ENCODE measurements around the gene CREB1.
A peak's percentile ranks its signal among the peaks of the same experiment; 100 is the strongest.
"Not testable (repeated sequence)": the region's sequence is repeated elsewhere in the genome, so short reads cannot be mapped to it uniquely, and the experiment has no call there.

Gene CREB1

GRCh38 chr2:207529330-207530159, at the start of gene CREB1:
TSS of gene CREB1 (plus strand) at chr2:207529962. CDS start at chr2:207555636, 25,674 bp downstream.
- DNase-seq (ENCODE audit: low read depth), result peak; percentile 100

GRCh38 chr2:207480521-207481040, 49.2 kb upstream of the CREB1 start:
- no peak for DNase-seq (ENCODE audit: low read depth)

DNA sequence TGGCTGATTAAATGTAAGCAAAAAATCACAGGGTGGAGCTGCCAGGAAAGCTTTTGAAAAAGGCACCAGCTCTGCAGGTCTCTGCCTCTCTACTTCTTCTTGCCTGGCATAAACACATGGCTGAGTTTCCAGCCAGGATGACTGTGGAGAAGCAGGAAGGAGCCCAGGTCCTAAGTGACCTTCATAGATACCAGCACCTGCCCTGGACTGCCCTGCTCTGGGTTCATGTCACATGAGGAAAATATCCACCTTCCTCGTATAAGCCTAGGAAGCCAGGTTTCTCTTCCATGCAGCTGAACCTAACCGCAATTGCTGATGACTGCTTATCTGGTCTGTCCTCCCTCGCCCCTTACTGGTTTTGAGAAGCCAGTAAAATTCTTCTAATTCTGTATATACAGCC, 47.8 kb upstream of the CREB1 start:
- DNase-seq (ENCODE audit: low read depth), result no peak

DNA sequence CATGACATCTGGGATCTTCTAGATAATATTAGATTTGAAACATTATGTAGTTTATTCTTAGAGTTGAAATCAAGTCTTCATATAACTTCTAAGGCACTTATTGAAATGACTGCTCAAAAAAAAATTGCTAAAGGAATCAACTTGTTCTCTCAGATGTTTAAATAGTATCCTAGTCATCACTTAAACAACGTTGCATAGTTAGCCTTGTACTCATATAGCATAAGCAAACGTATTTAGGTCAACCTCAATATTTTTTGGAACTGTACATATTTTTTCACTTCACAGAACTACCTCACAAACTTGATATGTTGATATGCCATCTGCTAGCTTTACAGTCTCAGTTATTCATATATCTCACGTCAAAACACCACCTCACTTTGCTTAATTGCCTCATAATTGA, 47.1 kb upstream of the CREB1 start:
- no peak for DNase-seq (ENCODE audit: low read depth)

DNA sequence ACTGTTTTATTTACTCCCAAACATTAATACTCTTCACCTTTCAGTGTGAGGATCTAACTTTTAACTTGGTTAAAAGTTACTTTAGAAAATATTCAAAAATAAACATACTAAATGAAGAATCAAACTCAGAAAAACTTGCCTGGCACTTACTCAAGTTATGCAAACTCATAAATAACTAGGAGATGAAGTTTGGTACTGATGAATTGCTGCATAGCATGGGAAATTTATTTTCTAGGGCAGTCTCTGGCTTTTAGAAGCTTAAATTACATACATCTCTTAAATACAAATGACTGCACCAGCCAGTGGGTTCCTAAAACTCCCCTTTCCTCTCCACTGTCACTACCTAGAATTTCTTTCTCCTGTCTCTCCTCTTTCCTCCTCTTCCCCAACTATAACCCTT, 46.7 kb upstream of the CREB1 start:
- no peak for DNase-seq (ENCODE audit: low read depth)

DNA sequence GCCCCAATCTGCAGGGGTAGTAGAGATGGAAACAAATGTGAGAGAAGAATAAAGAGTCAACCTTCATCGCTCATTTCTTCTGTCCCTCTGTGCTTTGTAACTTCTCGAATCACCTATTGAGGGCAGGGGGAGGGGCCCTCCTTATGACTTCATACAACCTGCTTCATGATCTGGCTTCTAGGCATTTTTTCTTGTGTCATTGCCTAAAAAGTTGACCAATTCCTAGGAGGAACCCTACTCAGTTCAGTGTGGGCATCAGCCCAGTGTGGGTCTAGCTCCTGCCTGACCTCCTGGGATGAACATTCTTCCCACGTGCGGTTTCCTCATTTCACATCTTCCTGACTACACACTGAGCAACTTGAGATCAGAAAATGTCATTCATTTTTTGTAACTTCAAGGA, 46.3 kb upstream of the CREB1 start:
- DNase-seq (ENCODE audit: low read depth), result no peak

DNA sequence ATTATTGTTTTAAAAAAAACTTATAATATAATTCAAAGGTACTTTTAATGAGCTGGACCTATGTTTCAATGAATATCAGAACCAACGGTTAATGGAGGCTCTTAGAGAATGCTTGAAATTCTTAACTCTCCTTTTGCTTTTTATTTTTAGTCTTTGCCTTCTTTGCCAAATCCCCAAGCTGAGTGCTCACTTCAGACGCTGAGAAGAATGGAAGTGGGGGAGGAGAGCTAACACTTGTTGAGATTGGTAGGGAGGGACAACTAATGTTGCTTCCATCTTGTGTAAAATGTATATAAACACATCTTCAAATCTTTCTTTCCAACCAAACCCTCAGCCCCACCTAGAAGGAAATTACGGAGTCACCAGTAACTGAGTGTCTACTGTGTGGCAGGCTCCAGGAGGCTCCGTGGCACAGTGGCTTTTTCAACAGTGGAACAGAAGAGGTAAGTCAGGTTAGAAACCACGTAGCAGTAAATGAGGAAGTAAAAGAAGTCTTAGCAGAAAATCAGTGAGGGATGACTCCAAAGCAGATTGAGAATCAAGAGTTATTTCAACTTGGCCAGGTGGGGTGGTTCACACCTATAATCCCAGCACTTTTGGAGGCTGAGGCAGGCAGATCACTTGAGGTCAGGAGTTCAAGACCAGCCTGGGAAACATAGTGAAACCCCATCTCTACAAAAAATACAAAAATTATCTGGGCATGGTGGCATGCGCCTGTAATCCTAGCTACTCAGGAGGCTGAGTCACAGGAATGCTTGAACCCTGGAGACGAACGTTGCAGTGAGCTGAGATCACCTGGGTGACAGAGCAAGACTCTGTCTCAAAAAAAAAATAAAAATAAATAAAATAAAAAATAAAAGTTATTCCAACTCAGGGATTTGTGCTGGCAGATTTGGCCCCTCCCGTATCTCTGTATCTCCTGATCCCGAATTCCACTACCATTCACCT, 45.0 kb upstream of the CREB1 start:
- no peak for DNase-seq (ENCODE audit: low read depth)

DNA sequence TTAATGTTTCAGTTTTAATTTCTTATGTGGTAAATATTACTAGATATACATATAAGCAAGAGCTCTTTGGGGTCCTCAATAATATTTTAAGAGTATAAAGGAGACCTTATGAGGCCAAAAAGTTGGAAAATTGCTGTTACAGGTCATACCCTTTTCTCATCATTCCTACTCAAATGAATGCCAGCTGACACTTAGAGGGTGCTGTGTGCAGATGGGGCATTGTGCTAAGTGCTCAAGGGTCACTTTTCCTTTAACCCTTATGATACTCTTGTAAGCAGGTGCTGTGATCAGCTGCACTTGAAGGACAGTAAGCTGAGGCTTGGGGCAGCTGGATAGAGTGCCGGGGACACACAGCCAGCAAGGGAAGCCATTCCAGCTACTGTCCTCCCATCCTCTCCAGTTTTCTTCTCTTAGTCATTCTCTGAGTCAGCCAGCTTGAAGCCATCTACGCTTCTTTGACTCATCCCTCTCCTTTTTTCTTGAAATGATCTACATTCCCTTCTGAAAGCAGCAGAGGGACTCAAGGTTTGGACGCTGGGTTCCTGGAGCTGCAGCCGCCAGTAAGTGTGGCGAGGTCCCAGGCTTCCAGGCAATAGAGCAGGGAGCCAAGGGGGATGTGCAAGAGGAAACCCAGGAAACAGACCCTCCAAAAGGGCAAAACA, 42.0 kb upstream of the CREB1 start:
- DNase-seq (ENCODE audit: low read depth), result no peak

DNA sequence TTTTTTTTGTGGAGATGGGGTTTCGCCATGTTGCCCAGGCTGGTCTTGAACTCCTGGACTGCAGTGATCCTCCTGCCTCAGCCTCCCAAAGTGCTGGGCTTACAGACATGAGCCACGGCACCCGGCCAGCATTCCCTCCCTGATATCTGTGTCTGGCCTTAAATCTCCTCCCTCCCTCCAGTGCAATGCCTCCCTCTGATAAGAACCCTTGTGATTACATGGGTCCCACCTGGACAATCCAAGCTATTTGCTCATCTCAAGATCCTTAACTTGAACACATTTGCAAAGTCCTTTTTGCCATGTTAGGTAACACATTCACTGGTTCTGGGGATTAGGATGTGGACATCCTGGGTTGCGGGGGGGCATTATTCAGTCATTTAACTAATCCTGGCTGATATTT, 40.5 kb upstream of the CREB1 start:
- no peak for DNase-seq (ENCODE audit: low read depth)

DNA sequence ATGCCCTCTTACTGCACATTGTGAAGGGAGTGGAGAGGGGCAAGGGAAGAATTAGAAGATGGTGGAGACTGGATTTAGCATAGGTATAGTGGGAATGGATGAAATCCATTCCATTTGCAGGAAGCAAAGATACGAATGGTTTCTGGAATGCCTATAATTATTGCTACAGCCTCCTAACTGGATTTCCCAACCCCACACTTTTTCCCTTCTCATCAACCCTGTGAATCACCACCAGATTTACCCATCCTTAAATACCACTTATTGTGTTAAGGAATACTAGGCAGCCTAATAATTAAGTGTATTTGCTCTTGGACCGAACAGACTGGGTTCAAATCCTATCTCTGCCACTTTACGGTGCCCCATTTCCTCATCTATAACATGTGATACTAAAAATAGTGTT, 39.3 kb upstream of the CREB1 start:
- DNase-seq (ENCODE audit: low read depth), result no peak

- DNase-seq (ENCODE audit: low read depth), result no peak
Observed at GRCh38 chr2:207491086-207491485, 38.7 kb upstream of the CREB1 start.

DNA sequence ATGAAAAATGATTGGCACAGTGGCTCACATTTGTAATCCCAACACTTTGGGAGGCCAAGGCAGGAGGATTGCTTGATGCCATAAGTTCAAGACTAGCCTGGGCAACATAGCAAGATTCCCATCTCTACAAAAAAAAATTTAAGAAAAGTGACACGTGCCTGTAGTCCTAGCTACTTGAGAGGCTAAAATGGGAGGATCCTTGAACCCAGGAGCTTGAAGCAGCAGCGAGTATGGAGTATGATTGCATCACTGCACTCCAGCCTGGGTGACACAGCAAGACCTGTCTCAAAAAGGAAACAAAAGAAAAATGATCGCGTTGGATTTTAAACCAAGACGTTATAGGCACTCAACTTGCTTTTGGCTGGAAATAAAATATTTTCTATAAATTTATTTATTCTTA, 37.8 kb upstream of the CREB1 start:
- no peak for DNase-seq (ENCODE audit: low read depth)

DNA sequence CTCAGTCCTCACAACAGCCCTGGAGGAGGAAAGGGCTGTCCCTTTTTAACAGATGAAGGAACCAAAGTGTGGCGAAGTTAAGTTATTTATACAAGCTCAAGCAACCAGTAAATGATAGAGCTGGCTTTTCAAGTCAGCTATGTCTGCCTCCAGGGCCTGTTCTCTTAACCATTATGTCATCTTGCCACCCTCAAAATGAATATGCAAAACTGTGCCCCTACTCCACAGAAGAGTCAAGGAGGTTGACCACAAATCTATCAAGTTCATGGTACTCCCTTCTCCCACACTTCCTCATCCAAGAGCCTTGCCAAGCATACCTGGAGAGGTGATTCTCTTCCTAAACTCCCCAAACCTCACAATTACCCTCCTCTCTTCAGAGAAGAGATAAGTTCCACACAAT, 37.3 kb upstream of the CREB1 start:
- DNase-seq (ENCODE audit: low read depth), result no peak

DNA sequence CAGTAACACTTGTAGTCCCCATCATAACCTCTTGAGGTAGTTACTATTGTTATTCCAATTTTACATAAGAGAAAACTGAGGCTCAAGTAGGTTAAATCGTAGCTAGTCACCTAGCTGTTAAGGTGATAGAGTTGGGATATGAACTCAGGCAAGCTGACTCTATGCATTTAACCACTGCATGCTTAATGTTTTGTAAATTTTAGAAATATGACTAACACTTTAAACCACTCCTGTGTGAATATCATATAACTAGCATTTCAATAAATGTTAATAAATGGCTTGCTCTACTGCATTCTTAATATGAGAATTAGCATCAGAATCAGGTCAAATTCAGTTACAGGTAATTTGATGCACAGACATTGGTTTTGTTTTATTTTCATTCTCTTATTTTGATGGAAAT, 35.6 kb upstream of the CREB1 start:
- DNase-seq (ENCODE audit: low read depth), result no peak

GRCh38 chr2:207496936-207497335, 32.8 kb upstream of the CREB1 start:
- not testable (repeated sequence) for DNase-seq (ENCODE audit: low read depth)

- DNase-seq (ENCODE audit: low read depth), result no peak
Observed at GRCh38 chr2:207497596-207497995, 32.2 kb upstream of the CREB1 start.

GRCh38 chr2:207498427-207498826, 31.3 kb upstream of the CREB1 start:
- no peak for DNase-seq (ENCODE audit: low read depth)

GRCh38 chr2:207499114-207499513, 30.6 kb upstream of the CREB1 start:
- no peak for DNase-seq (ENCODE audit: low read depth)

- no peak for DNase-seq (ENCODE audit: low read depth)
Observed at GRCh38 chr2:207501802-207502576, 27.8 kb upstream of the CREB1 start.

DNA sequence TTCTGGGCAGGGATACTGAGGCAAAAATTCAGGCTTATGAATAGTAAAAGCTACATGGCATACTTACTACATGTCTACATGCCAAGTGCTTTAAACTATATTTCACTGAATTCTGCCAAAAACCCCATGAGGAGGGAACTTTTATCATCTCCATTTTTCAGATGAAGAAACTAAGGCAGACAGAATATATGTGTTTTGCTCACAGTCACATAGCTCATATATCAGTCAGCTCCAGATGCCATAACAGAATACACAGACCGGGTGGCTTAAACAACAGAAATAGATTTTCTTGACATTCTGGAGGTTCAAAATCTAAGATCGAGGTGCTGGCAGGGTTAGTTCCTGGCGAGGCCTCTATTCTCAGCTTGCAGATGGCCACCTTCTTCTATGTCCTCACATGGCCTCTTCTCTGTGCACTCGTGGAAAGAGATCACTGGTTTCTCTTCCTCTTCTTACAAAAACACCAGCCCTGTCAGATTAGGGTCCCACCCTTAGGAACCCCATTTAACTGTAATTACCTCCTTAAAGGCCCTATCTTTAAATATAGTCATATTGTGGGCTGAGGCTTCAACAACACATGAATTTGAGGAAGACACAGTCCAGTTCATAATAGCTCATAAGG, 27.1 kb upstream of the CREB1 start:
- no peak for DNase-seq (ENCODE audit: low read depth)

DNA sequence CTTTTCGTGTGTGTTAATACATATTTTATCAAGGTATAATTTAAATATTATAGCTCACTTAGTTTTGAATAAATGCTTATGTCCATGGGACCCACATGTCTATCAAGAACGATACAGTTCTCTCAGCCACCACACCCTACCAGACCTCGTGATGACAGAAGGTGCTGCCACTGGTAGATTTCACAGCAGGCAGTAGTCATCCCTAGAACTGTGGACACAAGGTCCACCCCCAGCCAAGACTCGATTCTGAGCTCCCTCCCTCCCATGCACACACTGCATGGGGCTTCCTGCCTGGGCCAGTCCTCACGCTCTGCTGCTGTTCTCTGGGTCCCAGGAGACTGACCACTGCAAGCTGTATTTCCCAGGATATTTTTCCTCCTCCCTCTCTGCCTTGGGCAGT, 26.5 kb upstream of the CREB1 start:
- DNase-seq (ENCODE audit: low read depth), result no peak

Data from activated T-helper 9 cell treated with anti-CD3 and anti-CD28 coated beads, Interleukin-2, amount 50 U/mL, for 16 hours (primary cell).